Measurements from ENCODE around the gene KIF22. TPM values are rescaled to one million over a fixed set of nuclear protein-coding genes. Genes with fewer than 3 reads are reported as not detected.

Gene KIF22
- 10 to 100 TPM; 38.4 to 68.6 (median 57.2) TPM for total RNA-seq

- DNase-seq, result peak; percentile 98 to 99
- intact Hi-C loops (cut with DNase I), result no loop called here
- no peaks in the 10 kb centered on the region for H3K27me3 ChIP-seq
- TF ChIP-seq CTCF (IDR thresholded peaks at IDR 0.05) (peak in 4 of 6 experiments; percentile 37 to 76 (median 62)), POLR2A (IDR thresholded peaks at IDR 0.05) (peak; percentile 64 to 84)
- WGBS, 2 donors, result 0% methylated on average over 14 to 35 of the region's 67 CpGs
- H3K9me3 ChIP-seq, result no peaks in the 10 kb centered on the region
- H3K27ac ChIP-seq, result peak within 1 kb of the TSS; percentile 77 to 89 (median 87)
- H3K4me3 ChIP-seq (replicated peaks in 1 of 3), result peak within 1 kb of the TSS; percentile 55 to 78 (median 67)
- H3K4me1 ChIP-seq, result peaks cover 20 to 22% of the 10 kb centered on the region in 2 donors
- no peaks in the 10 kb centered on the region for H3K36me3 ChIP-seq
These were observed at the start of gene KIF22 for GRCh38 chr16:29790183-29790948. Gene KIF22 (plus strand): TSS chr16:29790751. CDS start chr16:29790760, 9 bp downstream.

- no peak overlapping the region for H3K4me3 ChIP-seq (replicated peaks in 1 of 3)
- intact Hi-C loops (cut with DNase I), result no loop called here
- H3K36me3 ChIP-seq, result no peaks in the 10 kb centered on the region
- WGBS, 2 donors, result 64% methylated on average over 7 of the region's 7 CpGs
- TF ChIP-seq CTCF (IDR thresholded peaks at IDR 0.05) (no peak), POLR2A (IDR thresholded peaks at IDR 0.05) (no peak)
- no peak overlapping the region for H3K27ac ChIP-seq
- H3K27me3 ChIP-seq, result no peaks in the 10 kb centered on the region
- H3K4me1 ChIP-seq, result no peaks in the 10 kb centered on the region
- no peaks in the 10 kb centered on the region for H3K9me3 ChIP-seq
- peak; percentile 78 to 79 for DNase-seq
These were observed 47.8 kb upstream of the KIF22 start for GRCh38 chr16:29742683-29743275.

DNA sequence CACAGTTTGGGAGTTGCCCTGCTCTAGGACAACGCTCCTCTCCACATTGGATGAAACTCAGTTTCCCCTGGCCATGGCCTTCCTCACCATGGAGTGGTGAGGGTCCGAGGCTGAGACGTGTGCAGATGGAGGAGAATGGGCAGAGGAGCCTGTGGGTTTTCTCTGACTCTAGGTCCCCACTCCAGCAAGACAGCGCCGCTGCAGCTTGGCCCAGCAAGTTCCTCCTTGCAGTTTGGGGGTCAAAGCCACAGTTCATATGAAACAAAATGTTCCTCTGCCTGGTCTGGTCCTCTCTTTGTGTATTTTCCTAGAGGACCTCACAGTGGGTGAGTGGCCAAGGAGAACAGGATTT is 47.1 kb upstream of the KIF22 start:
- Histone ChIP-seq H3K27me3 (no peaks in the 10 kb centered on the region), H3K4me3 (replicated peaks in 1 of 3) (no peak overlapping the region), H3K9me3 (no peaks in the 10 kb centered on the region), H3K4me1 (no peaks in the 10 kb centered on the region), H3K36me3 (no peaks in the 10 kb centered on the region), H3K27ac (no peak overlapping the region)
- intact Hi-C loops (cut with DNase I), result no loop called here
- TF ChIP-seq POLR2A (IDR thresholded peaks at IDR 0.05) (no peak), CTCF (IDR thresholded peaks at IDR 0.05) (no peak)
- WGBS, 2 donors, result 98 to 100% methylated on average over 5 of the region's 5 CpGs
- DNase-seq, result no peak

DNA sequence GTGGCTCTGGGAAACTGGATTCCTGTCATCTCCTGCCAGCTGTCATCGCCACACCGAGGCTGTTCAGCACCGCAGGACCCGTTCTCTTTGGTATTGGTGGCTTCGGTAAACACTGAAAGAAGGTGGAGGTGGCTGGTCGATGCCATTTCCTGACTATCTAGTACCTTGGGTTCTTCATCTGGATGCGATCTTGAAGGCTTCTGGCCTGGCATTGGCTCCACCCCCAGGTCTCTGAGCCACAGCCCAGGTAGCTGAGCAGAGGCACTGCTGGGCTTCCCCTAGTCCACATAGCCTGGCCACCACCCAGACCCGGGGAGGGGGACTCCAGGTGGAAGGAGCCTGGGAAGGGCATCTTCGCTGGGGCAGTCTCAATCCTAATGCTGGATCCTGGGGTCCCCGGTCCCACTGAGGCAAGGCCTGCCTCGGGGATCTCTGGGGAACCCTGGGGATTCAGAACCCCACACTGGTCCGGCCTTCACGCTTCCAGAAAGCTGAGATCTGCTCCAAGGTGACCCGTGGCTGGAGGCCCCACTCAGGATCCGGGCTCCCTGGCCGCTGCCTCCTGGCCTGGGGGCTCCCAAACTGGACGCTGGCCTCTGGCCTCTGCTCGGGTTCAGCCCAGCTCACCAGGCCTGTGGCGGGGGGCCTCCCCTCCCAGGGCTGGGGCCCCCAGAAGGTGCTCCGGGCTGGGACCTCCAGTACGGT is 46.6 kb upstream of the KIF22 start:
- DNase-seq, result no peak
- no peaks in the 10 kb centered on the region for H3K27me3 ChIP-seq
- no peaks in the 10 kb centered on the region for H3K36me3 ChIP-seq
- no peaks in the 10 kb centered on the region for H3K9me3 ChIP-seq
- 74 to 83% methylated on average over 4 to 7 of the region's 21 CpGs for WGBS, 2 donors
- no peaks in the 10 kb centered on the region for H3K4me1 ChIP-seq
- intact Hi-C loops (cut with DNase I), result no loop called here
- no peak overlapping the region for H3K4me3 ChIP-seq (replicated peaks in 1 of 3)
- TF ChIP-seq CTCF (IDR thresholded peaks at IDR 0.05) (no peak), POLR2A (IDR thresholded peaks at IDR 0.05) (no peak)
- no peak overlapping the region for H3K27ac ChIP-seq
